BLaER1 (cell line): ENCODE results near the gene LRRC53.

ENCODE experiments used
- H3K27ac ChIP-seq: shearing (Covaris generic); formaldehyde crosslinking; 2 replicates; pipeline ENCODE4 v1.8.1; 2022
- H3K27me3 ChIP-seq: shearing (Covaris generic); formaldehyde crosslinking; 2 replicates; pipeline ENCODE4 v1.8.1; 2022
- H3K36me3 ChIP-seq: shearing (Covaris generic); formaldehyde crosslinking; 2 replicates; pipeline ENCODE4 v1.8.1; 2022
- H3K4me1 ChIP-seq: shearing (Covaris generic); formaldehyde crosslinking; 2 replicates; pipeline ENCODE4 v1.8.1; 2022
- H3K4me2 ChIP-seq: shearing (Covaris generic); formaldehyde crosslinking; 2 replicates; pipeline ENCODE4 v1.8.1; 2022
- H3K4me3 ChIP-seq: shearing (Covaris generic); formaldehyde crosslinking; 2 replicates; pipeline ENCODE4 v1.8.1; 2022
- H3K9ac ChIP-seq: shearing (Covaris generic); formaldehyde crosslinking; 2 replicates; pipeline ENCODE4 v1.8.1; 2022
- H3K9me3 ChIP-seq: shearing (Covaris generic); formaldehyde crosslinking; 2 replicates; pipeline ENCODE4 v1.8.1; 2022
- H4K20me1 ChIP-seq: shearing (Covaris generic); formaldehyde crosslinking; 2 replicates; pipeline ENCODE4 v1.8.1; 2022
- Cebpa-rat ChIP-seq: shearing (Covaris generic); IDR thresholded peaks from 2 replicates; pipeline ENCODE4 v1.8.1; 2022

Gene LRRC53

GRCh38 chr1:74502858-74503257, 9.6 kb downstream of the LRRC53 start:
- TF ChIP-seq Cebpa-rat = no peak
- Histone ChIP-seq H4K20me1 (no peaks in the 10 kb centered on the region), H3K9ac (no peak overlapping the region), H3K4me3 (no peak overlapping the region), H3K4me2 (no peak overlapping the region), H3K4me1 (no peaks in the 10 kb centered on the region), H3K27me3 (no peaks in the 10 kb centered on the region), H3K27ac (no peak overlapping the region), H3K9me3 (no peaks in the 10 kb centered on the region), H3K36me3 (no peaks in the 10 kb centered on the region)

GRCh38 chr1:74502432-74502831, 10.0 kb downstream of the LRRC53 start:
- no peaks in the 10 kb centered on the region for H3K36me3 ChIP-seq
- TF ChIP-seq Cebpa-rat = no peak
- no peak overlapping the region for H3K4me3 ChIP-seq
- no peaks in the 10 kb centered on the region for H3K4me1 ChIP-seq
- H3K27ac ChIP-seq = no peak overlapping the region
- H3K9ac ChIP-seq = no peak overlapping the region
- no peaks in the 10 kb centered on the region for H4K20me1 ChIP-seq
- H3K4me2 ChIP-seq = no peak overlapping the region
- no peaks in the 10 kb centered on the region for H3K9me3 ChIP-seq
- H3K27me3 ChIP-seq = no peaks in the 10 kb centered on the region

GRCh38 chr1:74498901-74499300, 13.5 kb downstream of the LRRC53 start:
- no peak overlapping the region for H3K4me2 ChIP-seq
- H4K20me1 ChIP-seq = no peaks in the 10 kb centered on the region
- H3K9ac ChIP-seq = no peak overlapping the region
- H3K27me3 ChIP-seq = no peaks in the 10 kb centered on the region
- no peak overlapping the region for H3K27ac ChIP-seq
- H3K36me3 ChIP-seq = no peaks in the 10 kb centered on the region
- H3K4me1 ChIP-seq = no peaks in the 10 kb centered on the region
- H3K9me3 ChIP-seq = no peaks in the 10 kb centered on the region
- H3K4me3 ChIP-seq = no peak overlapping the region
- no peak for TF ChIP-seq Cebpa-rat

- no peak overlapping the region for H3K27ac ChIP-seq
- H3K27me3 ChIP-seq = no peaks in the 10 kb centered on the region
- no peaks in the 10 kb centered on the region for H4K20me1 ChIP-seq
- H3K4me2 ChIP-seq = no peak overlapping the region
- no peaks in the 10 kb centered on the region for H3K9me3 ChIP-seq
- H3K4me3 ChIP-seq = no peak overlapping the region
- H3K36me3 ChIP-seq = no peaks in the 10 kb centered on the region
- H3K4me1 ChIP-seq = no peaks in the 10 kb centered on the region
- TF ChIP-seq Cebpa-rat = no peak
- no peak overlapping the region for H3K9ac ChIP-seq
These were observed 15.7 kb downstream of the LRRC53 start for GRCh38 chr1:74496669-74497068.

GRCh38 chr1:74486036-74486435, 26.4 kb downstream of the LRRC53 start:
- Histone ChIP-seq H3K36me3 (no peaks in the 10 kb centered on the region), H3K27ac (no peak overlapping the region), H3K4me1 (no peaks in the 10 kb centered on the region), H3K4me3 (no peak overlapping the region), H4K20me1 (no peaks in the 10 kb centered on the region), H3K4me2 (no peak overlapping the region), H3K9me3 (no peaks in the 10 kb centered on the region), H3K9ac (no peak overlapping the region), H3K27me3 (no peaks in the 10 kb centered on the region)
- TF ChIP-seq Cebpa-rat = no peak

GRCh38 chr1:74485622-74486021, 26.8 kb downstream of the LRRC53 start:
- no peak overlapping the region for H3K9ac ChIP-seq
- no peaks in the 10 kb centered on the region for H3K9me3 ChIP-seq
- no peaks in the 10 kb centered on the region for H3K36me3 ChIP-seq
- no peak overlapping the region for H3K4me2 ChIP-seq
- no peaks in the 10 kb centered on the region for H3K27me3 ChIP-seq
- no peak for TF ChIP-seq Cebpa-rat
- no peaks in the 10 kb centered on the region for H3K4me1 ChIP-seq
- no peaks in the 10 kb centered on the region for H4K20me1 ChIP-seq
- H3K27ac ChIP-seq = no peak overlapping the region
- no peak overlapping the region for H3K4me3 ChIP-seq

GRCh38 chr1:74481607-74482006, 30.8 kb downstream of the LRRC53 start:
- Histone ChIP-seq H3K4me1 (no peaks in the 10 kb centered on the region), H3K4me3 (no peak overlapping the region), H3K27ac (no peak overlapping the region), H3K36me3 (no peaks in the 10 kb centered on the region), H4K20me1 (no peaks in the 10 kb centered on the region), H3K9me3 (no peaks in the 10 kb centered on the region), H3K27me3 (no peaks in the 10 kb centered on the region), H3K9ac (no peak overlapping the region), H3K4me2 (no peak overlapping the region)
- TF ChIP-seq Cebpa-rat = no peak

GRCh38 chr1:74480068-74480467, 32.3 kb downstream of the LRRC53 start:
- TF ChIP-seq Cebpa-rat = no peak
- no peak overlapping the region for H3K4me2 ChIP-seq
- H3K36me3 ChIP-seq = no peaks in the 10 kb centered on the region
- no peaks in the 10 kb centered on the region for H3K9me3 ChIP-seq
- no peaks in the 10 kb centered on the region for H4K20me1 ChIP-seq
- no peak overlapping the region for H3K9ac ChIP-seq
- no peak overlapping the region for H3K27ac ChIP-seq
- H3K27me3 ChIP-seq = no peaks in the 10 kb centered on the region
- no peak overlapping the region for H3K4me3 ChIP-seq
- H3K4me1 ChIP-seq = no peaks in the 10 kb centered on the region

- no peak overlapping the region for H3K27ac ChIP-seq
- H3K4me2 ChIP-seq = no peak overlapping the region
- H3K9me3 ChIP-seq = no peaks in the 10 kb centered on the region
- no peak overlapping the region for H3K9ac ChIP-seq
- no peaks in the 10 kb centered on the region for H3K4me1 ChIP-seq
- H3K36me3 ChIP-seq = no peaks in the 10 kb centered on the region
- H4K20me1 ChIP-seq = no peaks in the 10 kb centered on the region
- H3K4me3 ChIP-seq = no peak overlapping the region
- H3K27me3 ChIP-seq = no peaks in the 10 kb centered on the region
- no peak for TF ChIP-seq Cebpa-rat
These were observed 33.4 kb downstream of the LRRC53 start for GRCh38 chr1:74478979-74479378.

GRCh38 chr1:74474585-74474984, 37.8 kb downstream of the LRRC53 start:
- no peak overlapping the region for H3K4me3 ChIP-seq
- no peaks in the 10 kb centered on the region for H3K27me3 ChIP-seq
- no peak for TF ChIP-seq Cebpa-rat
- no peaks in the 10 kb centered on the region for H3K9me3 ChIP-seq
- no peak overlapping the region for H3K4me2 ChIP-seq
- H3K9ac ChIP-seq = no peak overlapping the region
- no peaks in the 10 kb centered on the region for H3K4me1 ChIP-seq
- H4K20me1 ChIP-seq = no peaks in the 10 kb centered on the region
- no peaks in the 10 kb centered on the region for H3K36me3 ChIP-seq
- H3K27ac ChIP-seq = no peak overlapping the region

GRCh38 chr1:74471470-74471869, 40.9 kb downstream of the LRRC53 start:
- no peak overlapping the region for H3K27ac ChIP-seq
- no peak for TF ChIP-seq Cebpa-rat
- H3K9ac ChIP-seq = no peak overlapping the region
- H3K36me3 ChIP-seq = no peaks in the 10 kb centered on the region
- no peak overlapping the region for H3K4me2 ChIP-seq
- no peaks in the 10 kb centered on the region for H3K9me3 ChIP-seq
- H3K4me3 ChIP-seq = no peak overlapping the region
- H3K4me1 ChIP-seq = no peaks in the 10 kb centered on the region
- no peaks in the 10 kb centered on the region for H3K27me3 ChIP-seq
- H4K20me1 ChIP-seq = no peaks in the 10 kb centered on the region
